Activated T-helper 1 cell treated with Interleukin-2 at 50 U/mL for 16 hours (primary cell): Measurements from ENCODE around the gene TAL1.

Source experiments
- DNase-seq: peaks from one replicate; pipeline ENCODE4 v3.0.0-alpha.2; 2020; ENCODE audit warnings: low read depth

The TAL1 gene

DNA sequence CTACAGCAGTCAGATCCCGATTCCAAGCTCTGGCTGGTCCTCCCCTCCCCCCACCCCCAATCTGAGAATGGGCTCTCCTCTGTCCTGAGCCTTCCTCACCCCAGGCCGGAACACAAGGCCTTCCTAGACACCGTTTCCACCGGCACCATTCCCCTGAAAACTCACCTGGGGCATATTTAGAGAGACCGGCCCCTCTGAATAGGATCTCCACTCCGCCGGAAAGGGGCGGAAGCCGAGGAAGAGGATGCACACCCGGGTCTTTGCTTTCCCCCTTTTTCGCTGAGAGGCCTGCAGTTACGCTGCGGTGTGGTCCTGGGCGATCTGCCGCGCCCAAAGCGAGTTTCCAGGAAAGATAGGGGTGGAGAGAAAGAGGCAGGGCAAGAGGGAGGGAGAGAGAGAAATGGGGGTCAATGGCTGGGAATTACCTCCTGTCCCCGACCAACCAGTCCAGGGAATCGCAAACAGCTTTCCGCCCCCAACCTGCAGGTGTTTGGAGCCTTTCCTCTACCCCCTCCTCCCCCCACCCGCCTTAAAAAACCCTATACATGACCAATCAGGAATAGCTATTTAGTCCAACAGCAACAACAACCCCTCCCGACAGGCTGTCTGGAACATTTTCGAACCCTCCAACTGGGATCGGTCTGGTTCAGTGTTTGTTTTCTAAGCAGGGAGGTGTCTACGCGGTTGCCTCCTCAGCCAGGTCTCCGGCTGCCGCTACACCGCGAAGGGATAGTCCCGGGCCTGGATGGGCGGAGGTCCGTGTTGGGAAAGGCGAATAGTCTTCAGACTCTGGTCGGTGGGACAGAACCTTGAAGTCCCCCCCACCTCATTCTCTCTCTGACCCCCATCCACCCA is 2.8 kb downstream of the TAL1 start:
- no peak for DNase-seq

DNA sequence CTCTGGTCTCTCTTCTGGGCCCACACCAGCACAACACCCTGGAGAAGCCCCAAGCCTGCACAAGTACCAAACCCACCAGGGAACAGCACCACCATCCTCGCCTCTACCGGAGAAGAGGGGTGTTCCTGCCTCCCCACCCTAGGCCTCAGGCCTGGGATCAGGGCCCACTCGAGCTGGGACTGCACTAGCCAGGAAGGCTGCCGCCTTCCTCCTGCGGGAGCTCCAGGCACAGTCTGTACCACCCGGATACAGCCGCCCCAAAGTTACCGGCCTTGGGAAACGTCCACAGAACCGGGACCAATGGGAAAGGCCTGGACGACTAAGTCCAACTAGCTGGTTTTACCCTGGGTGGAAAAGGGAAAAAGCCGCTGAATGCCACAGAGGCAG is 3.4 kb downstream of the TAL1 start:
- DNase-seq: no peak

GRCh38 chr1:47227341-47228232 is 4.4 kb downstream of the TAL1 start:
- DNase-seq: no peak

DNA sequence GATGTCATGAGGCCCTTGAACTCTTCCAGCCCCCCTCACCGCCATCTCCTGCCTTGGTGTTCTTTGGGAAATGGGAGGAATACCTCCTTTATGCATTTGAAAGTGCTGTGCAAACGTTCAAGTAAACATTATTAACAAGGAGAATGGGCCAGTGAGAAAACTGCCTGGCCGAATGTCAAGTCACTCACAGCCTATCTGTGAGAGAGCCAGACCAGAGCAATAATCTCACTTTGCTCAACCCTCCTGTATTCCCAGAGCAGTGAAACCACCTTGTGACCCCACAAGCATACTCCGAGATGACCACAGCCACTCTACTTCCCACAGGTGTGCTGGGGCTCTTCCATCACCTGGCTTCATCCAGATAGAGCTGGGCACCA is 5.2 kb downstream of the TAL1 start:
- no peak for DNase-seq

GRCh38 chr1:47226121-47226838 is 5.7 kb downstream of the TAL1 start:
- no peak for DNase-seq

GRCh38 chr1:47225430-47226100 is 6.5 kb downstream of the TAL1 start:
- no peak for DNase-seq

- no peak for DNase-seq
These were observed 7.2 kb downstream of the TAL1 start for GRCh38 chr1:47224676-47225399.

DNA sequence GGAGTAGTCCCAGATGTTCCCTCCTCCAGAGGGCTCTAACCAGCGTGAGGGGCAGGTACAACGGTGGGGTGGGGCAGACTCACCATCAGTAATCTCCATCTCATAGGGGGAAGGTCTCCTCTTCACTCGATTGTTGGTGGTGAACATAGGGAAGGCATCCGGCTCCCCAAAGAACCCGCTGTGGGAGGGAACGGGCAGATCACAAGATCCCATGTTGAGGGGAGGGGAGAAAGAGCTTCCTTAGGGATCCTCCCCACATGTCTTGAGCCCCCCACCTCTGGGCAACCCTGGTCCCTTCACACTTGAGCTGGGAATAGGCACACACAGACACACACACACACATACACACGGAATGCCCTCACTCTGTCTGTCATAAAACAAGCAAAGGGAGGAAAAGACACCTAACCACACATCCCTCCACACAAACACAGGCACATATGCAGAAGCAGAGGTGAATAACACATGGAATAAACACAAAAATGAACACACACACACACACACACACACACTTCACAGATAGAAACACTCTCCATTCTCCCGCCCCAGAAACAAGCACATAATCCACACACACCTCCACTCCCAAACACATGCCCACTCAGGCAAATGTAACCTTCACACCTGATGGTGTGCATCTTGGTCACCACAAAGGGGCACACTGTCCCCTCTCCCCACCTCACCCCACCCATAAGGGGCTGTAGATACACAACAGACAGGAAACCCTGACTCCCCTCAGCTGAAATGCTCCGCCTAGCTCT is 7.9 kb downstream of the TAL1 start:
- no peak for DNase-seq

GRCh38 chr1:47223174-47223920 is 8.7 kb downstream of the TAL1 start:
- DNase-seq: no peak

GRCh38 chr1:47222476-47222875 is 9.5 kb downstream of the TAL1 start:
- no peak for DNase-seq

DNA sequence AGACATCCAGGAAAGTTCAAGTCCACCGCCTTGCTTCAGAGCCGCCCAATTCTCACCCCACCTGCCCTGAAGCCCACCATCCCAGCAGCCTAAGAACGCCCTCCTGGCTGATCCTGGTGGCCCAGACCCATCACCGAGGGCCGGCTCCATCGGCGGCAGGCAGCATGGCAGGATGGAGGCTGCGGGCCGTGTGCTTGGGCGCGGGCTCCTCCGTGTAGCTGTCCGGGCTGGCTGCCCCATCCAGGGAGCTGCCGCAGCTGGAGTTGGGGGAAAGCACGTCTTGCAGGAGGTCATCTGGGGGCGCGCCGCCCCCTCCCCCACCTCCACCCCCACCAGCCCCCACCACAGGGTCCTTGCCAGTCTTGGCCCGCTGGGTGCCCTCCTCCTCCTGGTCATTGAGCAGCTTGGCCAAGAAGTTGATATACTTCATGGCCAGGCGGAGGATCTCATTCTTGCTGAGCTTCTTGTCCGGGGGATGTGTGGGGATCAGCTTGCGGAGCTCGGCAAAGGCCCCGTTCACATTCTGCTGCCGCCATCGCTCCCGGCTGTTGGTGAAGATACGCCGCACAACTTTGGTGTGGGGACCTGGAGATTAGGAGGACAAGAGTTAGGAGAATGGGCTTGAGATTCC is 12.3 kb downstream of the TAL1 start:
- no peak for DNase-seq

DNA sequence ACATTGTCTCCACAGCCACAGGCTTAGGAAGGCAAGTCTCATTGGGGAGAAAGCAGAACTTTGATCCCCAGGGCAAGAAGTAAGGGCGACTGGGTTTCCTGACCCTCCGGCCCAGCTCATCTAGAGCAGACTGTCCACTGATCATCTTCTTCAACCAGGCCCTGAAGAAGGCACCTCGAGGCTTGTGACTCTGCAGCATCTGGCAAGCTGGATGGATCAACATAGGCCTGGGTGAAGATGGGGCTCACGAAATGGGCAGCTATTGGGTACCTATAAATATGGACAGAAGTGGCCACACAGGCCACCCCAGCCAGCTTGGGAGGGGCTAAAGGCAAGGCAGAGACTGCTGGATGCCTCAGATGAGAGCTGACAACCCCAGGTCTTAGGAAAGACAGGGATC is 13.0 kb downstream of the TAL1 start:
- DNase-seq: no peak

GRCh38 chr1:47216278-47217059 is 15.6 kb downstream of the TAL1 start:
- DNase-seq: no peak

DNA sequence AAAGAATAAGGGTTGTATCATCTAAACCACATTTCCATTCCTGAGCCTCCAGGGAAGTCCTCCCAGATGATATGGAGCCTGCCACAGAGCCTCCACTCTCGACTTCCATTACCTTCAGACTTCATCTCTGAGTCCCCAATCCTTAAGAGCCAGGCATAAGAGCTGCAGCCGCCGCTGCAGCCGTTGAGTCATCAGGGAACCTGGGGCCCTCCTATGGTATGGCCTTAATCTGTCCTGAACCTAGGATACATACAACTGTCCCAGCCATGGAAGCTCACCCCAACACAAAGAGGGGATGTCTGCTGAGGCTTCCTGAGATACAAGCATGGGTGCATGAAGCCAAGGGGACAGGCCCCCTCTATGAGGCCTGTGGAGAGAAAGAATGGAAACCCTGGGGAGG is 16.3 kb downstream of the TAL1 start:
- no peak for DNase-seq

DNA sequence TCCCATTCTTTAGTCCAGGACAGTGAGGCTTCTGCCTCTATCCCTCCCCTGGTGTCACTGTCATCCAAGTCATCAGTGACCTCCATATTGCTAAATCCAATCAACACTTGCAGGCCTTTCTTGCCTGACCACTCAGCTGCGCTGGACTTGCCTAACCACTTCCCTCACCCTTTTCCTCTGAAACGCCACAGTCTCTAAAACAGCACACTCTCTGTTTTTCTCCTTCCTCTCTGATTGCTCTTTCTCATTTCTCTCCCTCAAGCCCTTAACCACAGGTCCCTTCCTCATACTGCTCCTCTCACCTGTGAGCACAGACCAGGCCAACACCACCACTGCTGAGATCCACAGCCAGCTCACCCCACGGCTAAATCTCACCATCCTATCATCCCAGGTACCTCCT is 17.5 kb downstream of the TAL1 start:
- DNase-seq: no peak

- no peak for DNase-seq
These were observed 18.6 kb downstream of the TAL1 start for GRCh38 chr1:47213230-47213963.

- no peak for DNase-seq
These were observed 19.3 kb downstream of the TAL1 start for GRCh38 chr1:47212636-47213229.
